GM21360 (cell line): ENCODE results near the gene SLC4A2.
"Not testable (repeated sequence)": the region's sequence is repeated elsewhere in the genome, so short reads cannot be mapped to it uniquely, and the experiment has no call there.

ENCODE experiments used
- ATAC-seq: cut with Tn5 transposase; IDR thresholded peaks from one replicate; pipeline ENCODE4 v1.9.1; 2021; ENCODE audit warnings: mild to moderate bottlenecking, moderate library complexity; ENCODE audit not compliant: unreplicated experiment

The SLC4A2 gene

GRCh38 chr7:151023232-151023631 is 36.2 kb upstream of the SLC4A2 start:
- no peak for ATAC-seq

- ATAC-seq = no peak
These were observed 34.8 kb upstream of the SLC4A2 start, which contains the start of gene ATG9B for GRCh38 chr7:151024435-151025056. Gene ATG9B (minus strand): TSS chr7:151024494. CDS start chr7:151024423, 71 bp downstream.

- no peak for ATAC-seq
These were observed 33.3 kb upstream of the SLC4A2 start for GRCh38 chr7:151025924-151026671.

- not testable (repeated sequence) for ATAC-seq
These were observed 32.3 kb upstream of the SLC4A2 start for GRCh38 chr7:151026771-151027727.

- ATAC-seq = not testable (repeated sequence)
These were observed 31.7 kb upstream of the SLC4A2 start for GRCh38 chr7:151027728-151028130.

GRCh38 chr7:151028131-151028947 is 31.1 kb upstream of the SLC4A2 start, which contains the start of gene ABCB8:
Gene ABCB8 (plus strand): TSS chr7:151028450. CDS start chr7:151028516, 66 bp downstream.
- ATAC-seq = peak; percentile 95

- ATAC-seq = no peak
These were observed 30.4 kb upstream of the SLC4A2 start for GRCh38 chr7:151028948-151029501.

- no peak for ATAC-seq
These were observed 28.4 kb upstream of the SLC4A2 start for GRCh38 chr7:151031011-151031410.

GRCh38 chr7:151032936-151033863 is 26.2 kb upstream of the SLC4A2 start:
- ATAC-seq = no peak

- no peak for ATAC-seq
These were observed 25.5 kb upstream of the SLC4A2 start for GRCh38 chr7:151033864-151034249.

- ATAC-seq = no peak
These were observed 24.9 kb upstream of the SLC4A2 start for GRCh38 chr7:151034312-151035025.

GRCh38 chr7:151035026-151035717 is 24.2 kb upstream of the SLC4A2 start:
- ATAC-seq = no peak

GRCh38 chr7:151035902-151036301 is 23.5 kb upstream of the SLC4A2 start:
- no peak for ATAC-seq

- no peak for ATAC-seq
These were observed 20.2 kb upstream of the SLC4A2 start for GRCh38 chr7:151038951-151039849.

GRCh38 chr7:151039850-151040548 is 19.4 kb upstream of the SLC4A2 start:
- no peak for ATAC-seq
